ENCODE data around the gene FZD1. TPM values are rescaled to one million over a fixed set of nuclear protein-coding genes. Genes with fewer than 3 reads are reported as not detected.

FZD1 gene
- total and polyA plus RNA-seq, 2 of the 8 experiments (the other 6 are each of a cell fraction or from before 2014, with no cell fraction given), result 0.62 to 0.91 TPM

DNA sequence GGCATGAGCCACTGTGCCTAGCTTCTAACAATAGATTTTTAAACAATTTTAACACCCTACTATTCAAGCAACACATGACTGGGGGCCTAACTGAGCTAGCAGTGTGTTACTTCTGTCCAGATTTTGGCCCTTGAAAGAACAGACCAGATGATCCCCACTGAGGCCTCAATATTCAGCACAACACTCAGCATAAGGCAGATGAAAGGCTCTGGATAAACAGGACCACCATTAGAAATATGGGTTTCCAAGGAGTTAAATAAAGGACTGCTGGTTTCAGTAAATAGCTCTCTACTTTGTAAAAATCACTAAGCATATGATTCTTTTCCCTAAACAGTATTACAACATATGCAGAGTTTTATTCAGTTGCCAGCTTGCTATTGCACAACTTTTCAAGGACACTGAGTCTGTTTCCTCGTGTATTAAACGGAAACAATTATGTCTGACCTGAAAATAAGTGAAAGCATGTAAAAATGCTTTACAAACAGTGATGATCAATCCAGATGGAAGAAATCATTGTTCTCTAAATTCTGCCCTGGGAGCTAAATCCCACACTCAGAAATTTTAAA is 23.8 kb upstream of the FZD1 start:
- Histone ChIP-seq H3K9me3 (ENCODE audit: insufficient read depth in 2 of 2, low read depth in 1 of 2, low read length in 1 of 2) (no peaks in the 10 kb centered on the region), H2BK20ac (ENCODE audit: low read length) (no peak overlapping the region), H3K14ac (ENCODE audit: insufficient read length) (no peak overlapping the region), H3K9ac (replicated peaks in 1 of 4; ENCODE audit: extremely low read depth in 1 of 4, low read depth in 3 of 4, low read length in 3 of 4) (no peak overlapping the region), H2BK5ac (ENCODE audit: low read depth, low read length) (no peak overlapping the region), H3K18ac (ENCODE audit: extremely low read depth, low read length) (no peak overlapping the region), H4K5ac (ENCODE audit: insufficient read length, low read depth, low read length) (no peak overlapping the region), H3K27ac (ENCODE audit: low read depth, low read length) (no peak overlapping the region), H4K20me1 (replicated peaks in 1 of 2; ENCODE audit: control insufficient read depth in 1 of 2, insufficient read depth in 2 of 2, low read length in 2 of 2) (no peaks in the 10 kb centered on the region), H3K4me3 (ENCODE audit: extremely low read depth in 1 of 4, insufficient read depth in 2 of 4, low read depth in 3 of 4, low read length in 4 of 4) (no peak overlapping the region), H3K56ac (replicated peaks; ENCODE audit: insufficient read length, low read depth, low read length) (no peak overlapping the region), H2BK12ac (ENCODE audit: low read depth, low read length) (no peak overlapping the region), H2AFZ (ENCODE audit: low read length) (no peak overlapping the region), H4K91ac (replicated peaks; ENCODE audit: insufficient read length, low read length) (no peak overlapping the region), H2AK5ac (ENCODE audit: low read depth, low read length) (no peak overlapping the region), H3K4ac (replicated peaks; ENCODE audit: insufficient read length, low read depth, low read length) (no peak overlapping the region), H2BK120ac (replicated peaks; ENCODE audit: low read depth, low read length) (no peak overlapping the region), H3K79me2 (ENCODE audit: control insufficient read depth in 1 of 2, insufficient read depth in 2 of 2, low read length in 2 of 2) (no peaks in the 10 kb centered on the region), H3K4me2 (ENCODE audit: insufficient read depth in 1 of 2, low read depth in 2 of 2, low read length in 2 of 2) (no peak overlapping the region), H3K4me1 (replicated peaks in 1 of 4; ENCODE audit: control insufficient read depth in 3 of 4, insufficient read depth in 4 of 4, low read length in 3 of 4) (no peaks in the 10 kb centered on the region), H4K8ac (ENCODE audit: extremely low read depth, insufficient read depth, low read length) (no peak overlapping the region), H3K36me3 (ENCODE audit: control insufficient read depth in 2 of 4, insufficient read depth in 4 of 4, low read length in 3 of 4) (no peaks in the 10 kb centered on the region), H2BK15ac (ENCODE audit: low read length) (no peak overlapping the region), H3K23ac (ENCODE audit: insufficient read length) (no peak overlapping the region), H3K23me2 (ENCODE audit: low read depth, low read length) (no peaks in the 10 kb centered on the region), H3K27me3 (replicated peaks in 1 of 4; ENCODE audit: control insufficient read depth in 3 of 4, extremely low read depth in 1 of 4, insufficient read depth in 3 of 4, low read length in 3 of 4) (no peaks in the 10 kb centered on the region), H3K79me1 (ENCODE audit: low read depth, low read length) (no peaks in the 10 kb centered on the region)
- TF ChIP-seq SAP30 (IDR thresholded peaks at IDR 0.05; ENCODE audit: insufficient read depth, insufficient replicate concordance, low read length) (no peak), CEBPB (IDR thresholded peaks at IDR 0.05; ENCODE audit: low read depth, low read length) (0 out of 2 replicates have a peak, but pooled peaks have one; percentile 17)
- FAIRE-seq (no peak), DNase-seq (ENCODE audit: low read depth in 1 of 2, low spot score in 2 of 2) (no peak)
- WGBS, 2 experiments (ENCODE audit: extremely low coverage in 1 of 2, insufficient coverage in 1 of 2, insufficient read length in 1 of 2, insufficient replicate concordance in 2 of 2, low coverage in 1 of 2, low lambda C conversion rate in 2 of 2, missing lambda C conversion rate in 1 of 2), result 96% methylated on average over 2 of the region's 2 CpGs; no CpG with 5 or more reads in 1 of the 2 experiments
- ChIA-PET CTCF (ENCODE audit: partially characterized antibody) (interaction anchor here (0.6 to 2.1 kb wide), 7 partner anchors 10 to 719 kb away, joined by 3 to 8 read pairs (median 3); no protein-coding TSS in a partner anchor), POLR2A (ENCODE audit: partially characterized antibody) (interaction anchor here (0.6 to 1.1 kb wide), 2 partner anchors 10 to 570 kb away, joined by 3 read pairs; no protein-coding TSS in a partner anchor)
